Activated T-helper 17 cell treated with anti-CD3 and anti-CD28 coated beads, Interleukin-2, amount 50 U/mL, for 72 hours (primary cell): ENCODE data around the gene TDRD1. TPM values are rescaled to one million over a fixed set of nuclear protein-coding genes. Genes with fewer than 3 reads are reported as not detected.
A peak's percentile ranks its signal among the peaks of the same experiment; 100 is the strongest.

Experiments
- ATAC-seq: fragments of 150-1000 bp; cut with Tn5 transposase; replicated peaks from 2 replicates; pipeline ENCODE4 v1.10.0; 2021; ENCODE audit warnings: mild to moderate bottlenecking, moderate library complexity
- H3K27ac Mint-ChIP-seq: one replicate; pipeline ENCODE4 v1.8.0; 2022; ENCODE audit warnings: mixed read lengths
- H3K27me3 Mint-ChIP-seq: one replicate; pipeline ENCODE4 v1.8.0; 2022; ENCODE audit warnings: mixed read lengths
- H3K36me3 Mint-ChIP-seq: one replicate; pipeline ENCODE4 v1.8.0; 2022; ENCODE audit warnings: low read depth, mild to moderate bottlenecking, mixed read lengths
- H3K4me1 Mint-ChIP-seq: one replicate; pipeline ENCODE4 v1.8.0; 2022; ENCODE audit warnings: mixed read lengths
- H3K4me3 Mint-ChIP-seq: one replicate; pipeline ENCODE4 v1.8.0; 2022; ENCODE audit warnings: mild to moderate bottlenecking, mixed read lengths
- H3K9me3 Mint-ChIP-seq: one replicate; pipeline ENCODE4 v1.8.0; 2022; ENCODE audit warnings: mixed read lengths
- total RNA-seq, 2 donors: library from RNA; stranded (reverse); gene quantifications; one replicate each; pipeline ENCODE4 v1.2.3, GENCODE V29; 2022

Gene TDRD1
- total RNA-seq, 2 donors from 2014 or later: 0.09 to 0.48 TPM

DNA sequence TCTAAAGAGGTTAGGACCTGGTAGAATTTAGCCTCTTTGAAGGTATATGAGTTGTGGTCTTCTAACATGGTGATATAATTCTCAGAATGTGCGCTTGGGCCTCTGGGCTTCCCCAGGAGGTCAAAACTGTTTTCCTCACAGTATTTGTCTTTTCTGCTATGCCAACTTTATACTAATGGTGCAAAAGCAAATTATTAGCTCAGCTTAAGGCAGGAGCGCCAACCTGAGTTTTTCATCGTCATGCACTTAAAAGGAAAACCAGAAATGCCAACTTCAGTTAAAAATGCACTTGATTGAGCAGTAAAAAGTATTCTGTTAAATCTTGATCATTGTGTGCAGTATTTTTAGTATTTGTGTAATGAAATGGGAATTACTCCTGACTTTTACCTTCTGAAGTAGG, 9.7 kb downstream of the TDRD1 start:
- ATAC-seq: no peak
- no peaks in the 10 kb centered on the region for H3K36me3 Mint-ChIP-seq
- peaks cover 4% of the 10 kb centered on the region for H3K27me3 Mint-ChIP-seq
- H3K4me1 Mint-ChIP-seq: no peaks in the 10 kb centered on the region
- no peaks in the 10 kb centered on the region for H3K9me3 Mint-ChIP-seq
- H3K4me3 Mint-ChIP-seq: no peak overlapping the region
- H3K27ac Mint-ChIP-seq: no peak overlapping the region

DNA sequence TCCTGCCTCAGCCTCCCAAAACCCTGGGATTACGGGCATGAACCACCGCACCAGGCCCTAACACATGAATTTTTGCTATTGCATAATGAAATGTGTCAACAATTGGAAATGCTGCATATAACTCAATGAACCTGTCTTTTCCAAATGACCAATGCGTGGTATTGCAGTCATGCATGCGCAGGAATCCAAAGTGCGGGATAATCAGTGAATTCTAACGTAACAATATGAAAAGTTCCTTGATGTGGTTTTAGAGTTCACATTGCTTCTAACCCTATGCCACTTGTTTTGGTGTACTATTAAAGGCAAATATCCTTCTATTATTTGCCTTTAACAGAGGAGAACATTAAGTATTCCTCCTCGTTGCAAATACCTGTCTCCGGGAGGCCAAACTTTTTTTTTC, 10.5 kb downstream of the TDRD1 start:
- no peaks in the 10 kb centered on the region for H3K9me3 Mint-ChIP-seq
- no peak overlapping the region for H3K27ac Mint-ChIP-seq
- H3K4me3 Mint-ChIP-seq: no peak overlapping the region
- no peaks in the 10 kb centered on the region for H3K36me3 Mint-ChIP-seq
- H3K27me3 Mint-ChIP-seq: peaks cover 4% of the 10 kb centered on the region
- ATAC-seq: no peak
- H3K4me1 Mint-ChIP-seq: no peaks in the 10 kb centered on the region

DNA sequence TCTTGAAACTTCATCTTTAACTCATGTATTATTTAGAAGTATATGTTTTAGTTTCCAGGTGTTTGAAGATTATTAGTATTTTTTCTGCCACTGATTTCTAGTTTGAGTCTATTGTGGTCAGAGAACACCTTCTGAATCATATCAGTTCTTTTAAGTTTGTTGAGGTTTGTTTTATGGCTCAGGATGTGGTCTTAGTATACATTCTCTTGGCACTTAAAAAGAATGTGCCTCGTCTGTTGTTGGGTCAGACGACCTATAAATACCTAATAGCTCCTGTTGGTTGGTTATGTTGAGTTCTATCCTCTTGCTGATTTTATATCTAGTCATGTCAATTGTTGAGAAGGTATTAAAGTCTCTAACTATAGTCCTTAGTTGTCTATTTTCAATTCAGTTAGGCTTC, 15.9 kb downstream of the TDRD1 start:
- H3K27ac Mint-ChIP-seq: no peak overlapping the region
- H3K9me3 Mint-ChIP-seq: no peaks in the 10 kb centered on the region
- no peaks in the 10 kb centered on the region for H3K36me3 Mint-ChIP-seq
- H3K4me3 Mint-ChIP-seq: no peak overlapping the region
- peak; percentile 61 for ATAC-seq
- no peaks in the 10 kb centered on the region for H3K4me1 Mint-ChIP-seq
- peaks cover 24% of the 10 kb centered on the region for H3K27me3 Mint-ChIP-seq

DNA sequence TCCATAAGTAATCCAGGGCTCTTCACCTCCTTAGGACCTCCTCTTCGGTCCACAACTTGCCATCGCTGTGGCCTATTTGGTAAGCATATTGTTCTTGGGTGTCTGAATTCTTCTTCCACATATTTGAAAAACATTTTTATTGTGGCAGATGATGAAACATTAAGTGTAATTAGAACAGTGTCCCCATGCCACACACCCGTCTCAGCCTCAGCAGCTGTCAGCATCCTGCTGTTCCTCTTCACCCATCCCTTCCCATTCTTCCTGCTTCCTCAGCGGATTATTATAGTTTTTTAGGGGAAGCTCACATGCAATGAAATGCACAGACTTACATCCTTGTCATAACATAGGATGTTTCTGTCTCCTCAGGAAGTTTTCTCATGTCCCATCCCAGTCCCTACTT, 20.1 kb downstream of the TDRD1 start:
- Mint-ChIP-seq H3K27ac (no peak overlapping the region), H3K9me3 (no peaks in the 10 kb centered on the region), H3K27me3 (peaks cover 36% of the 10 kb centered on the region), H3K4me1 (no peaks in the 10 kb centered on the region), H3K36me3 (no peaks in the 10 kb centered on the region), H3K4me3 (no peak overlapping the region)
- ATAC-seq: no peak

DNA sequence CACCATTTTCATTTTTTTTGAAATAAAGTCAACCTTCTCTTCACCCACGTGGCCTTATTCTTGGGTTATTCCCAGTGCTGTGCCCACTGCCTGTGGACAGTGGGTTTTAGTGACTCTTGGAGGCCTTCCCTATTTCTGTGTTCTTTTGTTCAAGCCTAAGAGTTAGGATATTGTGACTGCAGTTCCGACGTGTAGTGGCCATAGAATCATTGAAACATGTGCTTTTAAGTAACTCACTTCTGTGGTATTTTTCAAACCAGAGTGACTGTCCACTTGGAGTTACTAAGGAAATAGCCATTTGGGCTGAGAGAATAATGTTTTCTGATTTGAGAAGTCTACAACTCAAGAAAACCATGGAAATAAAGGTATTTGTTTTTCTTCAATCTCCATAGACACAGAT, 23.7 kb downstream of the TDRD1 start:
- H3K27ac Mint-ChIP-seq: no peak overlapping the region
- H3K27me3 Mint-ChIP-seq: peaks cover 24% of the 10 kb centered on the region
- H3K4me1 Mint-ChIP-seq: no peaks in the 10 kb centered on the region
- H3K36me3 Mint-ChIP-seq: no peaks in the 10 kb centered on the region
- H3K4me3 Mint-ChIP-seq: no peak overlapping the region
- H3K9me3 Mint-ChIP-seq: no peaks in the 10 kb centered on the region
- ATAC-seq: no peak

DNA sequence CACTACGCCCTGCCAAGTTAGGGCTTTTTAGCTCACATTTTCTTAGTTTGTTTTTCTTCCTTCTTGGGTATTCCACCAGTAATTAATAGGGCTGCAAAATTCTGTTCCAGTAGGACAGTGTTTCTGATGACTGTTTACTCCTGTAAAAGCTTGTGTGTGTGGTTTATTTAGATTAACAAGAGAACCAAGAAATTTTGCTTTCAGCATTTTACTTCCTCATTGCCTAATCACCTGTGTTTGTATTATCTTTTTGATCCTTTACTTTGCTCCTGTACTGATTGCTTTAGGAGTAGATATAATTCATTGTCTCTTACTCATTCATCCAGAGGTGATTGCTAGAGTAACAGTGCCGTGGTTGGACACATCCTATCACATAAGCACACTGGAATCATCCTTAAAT, 27.7 kb downstream of the TDRD1 start:
- no peaks in the 10 kb centered on the region for H3K36me3 Mint-ChIP-seq
- no peaks in the 10 kb centered on the region for H3K4me1 Mint-ChIP-seq
- ATAC-seq: no peak
- H3K27me3 Mint-ChIP-seq: peaks cover 14% of the 10 kb centered on the region
- H3K27ac Mint-ChIP-seq: no peak overlapping the region
- no peaks in the 10 kb centered on the region for H3K9me3 Mint-ChIP-seq
- H3K4me3 Mint-ChIP-seq: no peak overlapping the region

DNA sequence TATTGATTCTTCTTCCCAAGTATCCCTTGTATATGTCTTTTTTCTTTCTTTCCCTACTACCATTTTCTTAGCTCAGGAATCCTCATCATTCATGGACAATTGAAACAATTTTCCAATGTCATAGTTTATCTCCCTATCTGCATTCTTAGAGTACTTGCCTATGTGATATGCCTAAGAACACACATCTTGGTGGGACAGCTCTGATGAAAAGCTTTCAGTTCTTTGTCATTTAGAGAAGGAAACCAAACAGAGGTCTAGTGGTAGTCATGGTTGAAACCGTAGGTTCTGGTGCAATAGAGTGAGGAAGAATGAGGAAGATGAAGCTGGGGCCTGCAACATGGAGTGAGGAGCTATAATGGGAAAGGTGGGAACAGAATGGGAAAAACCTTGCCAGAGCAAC, 28.2 kb downstream of the TDRD1 start:
- Mint-ChIP-seq H3K4me3 (no peak overlapping the region), H3K4me1 (no peaks in the 10 kb centered on the region), H3K9me3 (no peaks in the 10 kb centered on the region), H3K27ac (no peak overlapping the region), H3K27me3 (peaks cover 13% of the 10 kb centered on the region), H3K36me3 (no peaks in the 10 kb centered on the region)
- no peak for ATAC-seq

DNA sequence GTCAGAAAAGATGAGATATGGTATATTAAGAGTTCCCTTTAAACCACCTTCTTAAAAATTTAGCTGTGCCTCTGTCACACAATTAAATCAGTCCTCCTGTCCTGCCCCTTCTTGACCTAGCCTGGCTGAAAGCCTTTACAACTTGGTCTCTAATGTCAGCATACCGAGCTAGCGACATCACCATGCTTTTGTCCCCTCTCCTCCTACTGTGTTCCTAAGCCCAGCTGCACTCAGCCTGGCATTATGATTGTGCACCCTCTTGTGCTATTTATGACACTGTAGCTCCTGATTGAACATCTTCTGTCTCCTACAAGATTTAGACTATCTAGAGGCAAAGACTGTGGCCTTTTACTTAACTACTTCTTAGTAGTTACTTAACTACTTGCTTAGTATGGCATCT, 29.2 kb downstream of the TDRD1 start:
- H3K4me3 Mint-ChIP-seq: no peak overlapping the region
- H3K4me1 Mint-ChIP-seq: no peaks in the 10 kb centered on the region
- H3K27me3 Mint-ChIP-seq: peaks cover 13% of the 10 kb centered on the region
- H3K36me3 Mint-ChIP-seq: no peaks in the 10 kb centered on the region
- ATAC-seq: no peak
- H3K27ac Mint-ChIP-seq: no peak overlapping the region
- H3K9me3 Mint-ChIP-seq: no peaks in the 10 kb centered on the region

DNA sequence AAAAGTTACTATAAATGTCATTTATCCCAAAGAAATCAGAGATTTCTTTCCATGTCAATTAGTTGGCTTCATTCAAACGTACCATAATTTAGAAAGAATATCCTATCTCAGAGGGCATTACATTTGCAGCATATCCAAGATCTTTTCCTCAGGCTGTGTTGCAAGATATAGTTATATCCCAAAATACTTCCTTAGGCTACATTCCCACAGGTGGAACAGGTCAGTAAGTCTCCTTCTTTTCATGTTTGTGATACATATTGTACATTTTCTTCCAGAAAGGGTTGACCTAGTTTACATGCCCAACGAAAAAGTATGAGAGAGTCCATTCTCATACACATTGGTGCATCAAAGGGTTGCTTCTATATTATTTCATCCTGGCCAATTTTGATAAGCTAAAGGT, 33.0 kb downstream of the TDRD1 start:
- peaks cover 7% of the 10 kb centered on the region for H3K27me3 Mint-ChIP-seq
- H3K36me3 Mint-ChIP-seq: no peaks in the 10 kb centered on the region
- no peaks in the 10 kb centered on the region for H3K4me1 Mint-ChIP-seq
- no peak overlapping the region for H3K27ac Mint-ChIP-seq
- no peaks in the 10 kb centered on the region for H3K9me3 Mint-ChIP-seq
- H3K4me3 Mint-ChIP-seq: no peak overlapping the region
- ATAC-seq: no peak

DNA sequence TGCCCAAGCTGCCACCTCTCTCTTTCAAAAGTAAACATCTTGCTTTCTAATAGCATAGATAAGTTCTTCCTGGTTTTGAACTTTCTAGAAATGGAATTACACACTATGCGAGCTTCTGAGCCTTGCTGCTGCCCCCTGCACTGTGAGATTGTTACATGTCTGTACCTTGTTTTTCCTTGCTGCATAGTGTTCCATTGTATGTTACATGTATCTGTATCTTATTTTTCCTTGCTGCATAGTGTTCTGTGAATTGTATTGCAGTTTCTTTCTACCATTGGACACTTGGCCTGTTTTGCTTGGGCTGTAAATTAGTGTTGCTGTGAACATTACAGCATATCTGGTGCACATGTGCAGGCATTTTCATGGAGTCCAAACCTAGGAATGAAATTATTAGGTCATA, 35.9 kb downstream of the TDRD1 start:
- Mint-ChIP-seq H3K4me3 (no peak overlapping the region), H3K27me3 (peaks cover 13% of the 10 kb centered on the region), H3K4me1 (no peaks in the 10 kb centered on the region), H3K36me3 (no peaks in the 10 kb centered on the region), H3K9me3 (no peaks in the 10 kb centered on the region), H3K27ac (no peak overlapping the region)
- no peak for ATAC-seq

DNA sequence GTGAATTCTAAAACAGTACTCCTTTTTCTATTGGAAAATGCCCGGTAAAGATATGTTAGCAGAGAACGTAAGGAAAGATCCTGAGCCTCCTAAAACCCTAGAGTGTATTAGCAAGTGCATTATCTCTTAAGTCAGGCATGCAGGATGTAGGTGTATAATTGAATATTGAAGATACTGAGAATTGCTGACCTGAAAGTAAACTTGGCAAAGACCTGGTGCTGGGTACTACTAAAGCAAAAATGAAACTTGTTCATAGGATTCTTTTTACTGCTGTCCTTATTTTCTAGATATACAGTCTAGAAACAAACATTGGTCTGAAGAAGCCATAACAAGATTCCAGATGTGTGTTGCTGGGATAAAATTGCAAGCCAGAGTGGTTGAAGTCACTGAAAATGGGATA, 41.1 kb downstream of the TDRD1 start:
- Mint-ChIP-seq H3K4me1 (no peaks in the 10 kb centered on the region), H3K4me3 (no peak overlapping the region), H3K27ac (no peak overlapping the region), H3K9me3 (no peaks in the 10 kb centered on the region), H3K27me3 (peaks cover 22% of the 10 kb centered on the region), H3K36me3 (no peaks in the 10 kb centered on the region)
- no peak for ATAC-seq

DNA sequence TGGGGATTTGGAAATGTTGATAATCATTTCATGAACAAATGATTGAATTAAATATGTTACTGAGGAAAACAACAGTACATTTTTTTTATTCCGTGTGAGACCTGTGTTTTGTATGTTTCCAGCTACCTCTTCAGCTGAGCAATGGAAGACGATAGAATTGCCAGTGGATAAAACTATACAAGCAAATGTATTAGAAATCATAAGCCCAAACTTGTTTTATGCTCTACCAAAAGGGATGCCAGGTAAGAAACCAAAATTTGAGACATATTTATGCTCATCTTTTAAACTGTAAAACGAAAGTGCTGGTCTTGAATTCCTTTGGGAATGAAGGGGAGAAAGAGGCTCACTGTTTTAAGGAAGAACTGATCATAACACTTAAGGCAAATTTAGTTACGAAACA, 42.1 kb downstream of the TDRD1 start:
- no peaks in the 10 kb centered on the region for H3K9me3 Mint-ChIP-seq
- no peaks in the 10 kb centered on the region for H3K36me3 Mint-ChIP-seq
- H3K27me3 Mint-ChIP-seq: peaks cover 22% of the 10 kb centered on the region
- no peaks in the 10 kb centered on the region for H3K4me1 Mint-ChIP-seq
- ATAC-seq: no peak
- no peak overlapping the region for H3K4me3 Mint-ChIP-seq
- H3K27ac Mint-ChIP-seq: no peak overlapping the region

DNA sequence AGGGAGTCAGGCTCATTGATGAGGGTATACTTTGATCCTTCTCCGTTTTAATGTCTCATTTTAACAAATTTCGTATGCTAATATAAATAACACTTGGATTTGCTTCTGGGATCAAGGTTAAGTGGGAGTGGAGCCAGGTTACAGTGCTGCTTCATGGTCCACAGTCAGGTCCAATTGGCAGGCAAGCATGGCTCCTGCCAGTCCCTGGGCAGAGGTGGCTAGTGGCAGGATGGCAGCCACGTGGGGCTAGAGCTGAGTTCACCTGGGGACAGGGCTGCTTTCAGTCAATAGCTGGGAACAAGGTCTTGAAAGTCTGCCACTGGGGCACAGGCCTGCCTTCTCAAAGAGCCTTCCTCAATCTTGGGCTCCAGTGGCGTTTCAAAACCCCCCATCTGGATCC, 43.9 kb downstream of the TDRD1 start:
- Mint-ChIP-seq H3K36me3 (no peaks in the 10 kb centered on the region), H3K4me3 (no peak overlapping the region), H3K9me3 (no peaks in the 10 kb centered on the region), H3K4me1 (no peaks in the 10 kb centered on the region), H3K27me3 (peaks cover 28% of the 10 kb centered on the region), H3K27ac (no peak overlapping the region)
- no peak for ATAC-seq

DNA sequence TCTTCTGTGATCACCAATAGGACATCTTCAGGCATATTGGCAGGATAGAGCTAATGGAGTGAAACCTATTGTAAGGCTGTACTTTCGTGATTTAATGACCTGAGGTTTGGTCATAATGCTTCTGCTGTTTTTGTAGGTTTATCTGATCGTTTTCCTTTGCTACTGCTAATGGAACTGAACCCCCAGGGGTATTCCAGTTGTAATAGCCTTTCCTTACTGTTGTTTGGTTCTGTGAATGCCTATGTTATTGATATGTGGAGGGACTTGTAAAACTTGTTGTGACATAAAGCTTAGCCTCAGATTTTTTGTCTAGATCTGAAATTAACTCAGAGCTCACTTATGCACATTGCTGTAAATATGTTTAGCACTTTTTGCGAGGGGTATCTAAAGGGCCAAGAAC, 49.0 kb downstream of the TDRD1 start:
- H3K9me3 Mint-ChIP-seq: no peaks in the 10 kb centered on the region
- no peak overlapping the region for H3K4me3 Mint-ChIP-seq
- H3K27ac Mint-ChIP-seq: no peak overlapping the region
- peaks cover 36% of the 10 kb centered on the region for H3K27me3 Mint-ChIP-seq
- ATAC-seq: no peak
- H3K4me1 Mint-ChIP-seq: no peaks in the 10 kb centered on the region
- H3K36me3 Mint-ChIP-seq: no peaks in the 10 kb centered on the region

DNA sequence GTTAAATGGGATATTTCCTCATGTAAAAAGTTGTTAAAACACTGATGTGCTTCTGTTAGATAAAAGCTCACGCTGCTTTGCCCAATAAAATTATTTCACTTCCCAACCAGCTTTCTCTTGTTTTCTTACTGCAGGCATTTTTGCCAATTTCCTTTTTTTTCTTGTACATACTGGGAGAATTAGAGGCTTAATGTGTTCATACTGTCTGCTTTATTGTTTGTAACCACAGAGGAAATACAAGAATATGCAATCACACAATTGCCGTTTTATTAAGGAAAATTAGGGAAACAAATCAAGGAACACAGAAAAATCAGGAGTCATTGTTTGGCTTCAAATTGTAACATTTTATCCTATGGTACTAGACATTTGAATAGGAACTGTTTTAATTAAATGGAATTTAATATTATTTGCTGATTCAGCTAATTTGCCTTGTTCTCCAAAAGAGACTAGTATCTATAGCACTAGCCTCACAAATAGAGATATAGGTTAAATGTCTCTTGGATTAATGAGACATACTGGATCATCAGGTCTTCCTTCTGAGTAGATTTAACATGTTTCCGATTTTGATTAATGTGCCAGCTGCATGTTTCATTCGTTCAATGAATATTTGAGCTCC, 53.5 kb downstream of the TDRD1 start:
- H3K36me3 Mint-ChIP-seq: no peaks in the 10 kb centered on the region
- H3K9me3 Mint-ChIP-seq: no peaks in the 10 kb centered on the region
- no peaks in the 10 kb centered on the region for H3K4me1 Mint-ChIP-seq
- no peak overlapping the region for H3K27ac Mint-ChIP-seq
- ATAC-seq: no peak
- no peak overlapping the region for H3K4me3 Mint-ChIP-seq
- peaks cover 35% of the 10 kb centered on the region for H3K27me3 Mint-ChIP-seq

DNA sequence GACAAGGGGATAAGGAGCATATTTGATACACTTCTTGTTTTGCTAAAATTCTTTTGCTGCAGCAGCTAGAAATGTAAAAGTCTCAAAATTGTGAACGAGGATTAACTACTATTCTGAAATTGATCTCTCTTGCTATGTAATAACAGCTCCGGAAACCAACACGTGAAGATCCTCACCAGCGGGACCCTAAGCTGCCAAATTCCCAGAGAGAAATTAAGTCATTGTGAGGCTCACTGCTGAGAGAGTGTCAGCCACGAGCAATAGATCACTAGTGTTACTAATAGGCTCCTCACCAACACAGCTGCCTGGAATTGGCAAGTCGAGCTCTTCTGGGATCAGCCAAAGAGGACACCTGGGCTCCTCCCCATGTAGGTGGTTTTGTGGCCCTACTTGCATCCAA, 54.3 kb downstream of the TDRD1 start:
- no peak for ATAC-seq
- no peak overlapping the region for H3K4me3 Mint-ChIP-seq
- H3K36me3 Mint-ChIP-seq: no peaks in the 10 kb centered on the region
- no peak overlapping the region for H3K27ac Mint-ChIP-seq
- H3K27me3 Mint-ChIP-seq: peaks cover 36% of the 10 kb centered on the region
- H3K4me1 Mint-ChIP-seq: no peaks in the 10 kb centered on the region
- no peaks in the 10 kb centered on the region for H3K9me3 Mint-ChIP-seq
